B cell (primary cell): ENCODE measurements around the gene SLC25A34. TPM values are rescaled to one million over a fixed set of nuclear protein-coding genes. Genes with fewer than 3 reads are reported as not detected.

Experiments used
- ATAC-seq: fragments of 200-7000 bp; cut with Tn5 transposase; one replicate; pipeline ENCODE4 v1.10.0; 2021; ENCODE audit warnings: low read depth, mild to moderate bottlenecking, moderate number of reproducible peaks, moderate library complexity
- CTCF ChIA-PET: fragments of 350-600 bp; sonication (Branson Sonifier 250); formaldehyde crosslinking; loops from one replicate; lab custom pipeline; 2021; ENCODE audit warnings: antibody characterized with exemption, inconsistent platforms; lab: Charles Lee
- POLR2A ChIA-PET: fragments of 350-600 bp; sonication (Branson Sonifier 250); formaldehyde crosslinking; loops from one replicate; lab custom pipeline; 2021; ENCODE audit warnings: antibody characterized with exemption; lab: Charles Lee
- DNase-seq: peaks from one replicate; pipeline ENCODE4 v3.0.0; 2013
- H2AFZ ChIP-seq: 2 replicates; pipeline ENCODE4 v1.6.1; 2012; ENCODE audit warnings: mild to moderate bottlenecking, low read depth, low read length; ENCODE audit not compliant: insufficient read depth, poor library complexity, severe bottlenecking
- H3K27ac ChIP-seq, 2 donors: 1 replicate in 1 of 2; 2 replicates in 1 of 2; pipeline ENCODE4 v1.5.1; 2012 to 2013; ENCODE audit warnings: low read length in 2 of 2, mild to moderate bottlenecking in 2 of 2, moderate library complexity in 1 of 2
- H3K27me3 ChIP-seq, 4 experiments: fragments of 200-600 bp in 1 of 4; sonication (generic) in 1 of 4; replicated peaks in 1 of 4; 1 replicate in 2 of 4; 2 replicates in 2 of 4; pipeline versions ENCODE4 v1.6.1 to v1.7.0; 2013 to 2016; ENCODE audit warnings: low read length in 3 of 4, mild to moderate bottlenecking in 2 of 4, mixed read lengths in 1 of 4, moderate library complexity in 1 of 4; ENCODE audit not compliant: insufficient read depth in 4 of 4, control insufficient read depth in 3 of 4; ENCODE audit errors: control extremely low read depth in 1 of 4
- H3K36me3 ChIP-seq, 2 experiments: replicated peaks in 1 of 2; 1 replicate in 1 of 2; 2 replicates in 1 of 2; pipeline versions ENCODE4 v1.6.1 to v1.7.1; 2013; ENCODE audit warnings: low read length in 1 of 2; ENCODE audit not compliant: insufficient read depth in 2 of 2, control insufficient read depth in 1 of 2; ENCODE audit errors: control extremely low read depth in 1 of 2, extremely low read depth in 1 of 2
- H3K4me1 ChIP-seq, 2 donors: fragments of 200-600 bp in 1 of 2; sonication (generic) in 1 of 2; 1 replicate in 1 of 2; 2 replicates in 1 of 2; pipeline versions ENCODE4 v1.5.1 to v1.6.1; 2013 to 2017; ENCODE audit warnings: low read length in 2 of 2; ENCODE audit not compliant: control insufficient read depth in 2 of 2, insufficient read depth in 2 of 2
- H3K4me2 ChIP-seq: replicated peaks from 2 replicates; pipeline ENCODE3; 2012; ENCODE audit warnings: mild to moderate bottlenecking, low read depth, low read length; ENCODE audit not compliant: poor library complexity, severe bottlenecking
- H3K4me3 ChIP-seq, 5 experiments: fragments of 200-600 bp in 1 of 5; sonication (generic) in 1 of 5; 1 replicate in 3 of 5; 2 replicates in 2 of 5; pipeline versions ENCODE4 v1.5.1 to v1.7.0; 2011 to 2016; ENCODE audit warnings: low read length in 4 of 5, mild to moderate bottlenecking in 4 of 5, low read depth in 2 of 5, control low read depth in 1 of 5, moderate library complexity in 1 of 5; ENCODE audit not compliant: insufficient read depth in 1 of 5; ENCODE audit errors: control extremely low read depth in 1 of 5, extremely low read depth in 1 of 5
- H3K79me2 ChIP-seq: fragments of 200-600 bp; sonication (generic); one replicate; pipeline ENCODE4 v1.6.0; 2016; ENCODE audit warnings: low read length; ENCODE audit not compliant: control insufficient read depth, insufficient read depth
- H3K9ac ChIP-seq: fragments of 200-600 bp; sonication (generic); 2 replicates; pipeline ENCODE4 v1.6.1; 2017; ENCODE audit warnings: mild to moderate bottlenecking, low read length, moderate library complexity
- H3K9me3 ChIP-seq, 3 donors: one replicate each; pipeline versions ENCODE4 v1.6.1 to v1.7.1; 2013; ENCODE audit warnings: low read length in 2 of 3; ENCODE audit not compliant: control insufficient read depth in 2 of 3, insufficient read depth in 1 of 3; ENCODE audit errors: control extremely low read depth in 1 of 3
- H4K20me1 ChIP-seq: 2 replicates; pipeline ENCODE4 v1.6.0; 2012; ENCODE audit warnings: mild to moderate bottlenecking, low read length; ENCODE audit not compliant: insufficient read depth, control insufficient read depth, poor library complexity, severe bottlenecking
- H3K27ac Mint-ChIP-seq: one replicate; pipeline ENCODE4 v1.8.0; 2021; ENCODE audit warnings: mixed read lengths
- H3K27me3 Mint-ChIP-seq: one replicate; pipeline ENCODE4 v1.8.0; 2021; ENCODE audit warnings: mixed read lengths
- H3K4me1 Mint-ChIP-seq: one replicate; pipeline ENCODE4 v1.8.0; 2021; ENCODE audit warnings: mixed read lengths
- H3K4me3 Mint-ChIP-seq: one replicate; pipeline ENCODE4 v1.8.0; 2021; ENCODE audit warnings: mixed read lengths
- H3K9me3 Mint-ChIP-seq: one replicate; pipeline ENCODE4 v1.8.0; 2022; ENCODE audit warnings: mixed read lengths; ENCODE audit not compliant: insufficient read depth
- EZH2 ChIP-seq: IDR thresholded peaks from 2 replicates; pipeline ENCODE4 v1.6.1; 2012; ENCODE audit warnings: borderline replicate concordance, low read depth, mild to moderate bottlenecking, moderate library complexity, low read length; ENCODE audit not compliant: insufficient read depth, poor library complexity, severe bottlenecking
- WGBS: methylation state at CpG from one replicate; pipeline ENCODE4 v1.1.5; 2013; ENCODE audit warnings: missing lambda C conversion rate; ENCODE audit not compliant: insufficient coverage; 5-methylcytosine and 5-hydroxymethylcytosine counted together
- intact Hi-C: fragments of 100-400 bp; cut with micrococcal nuclease; formaldehyde crosslinking; loops from one replicate; pipeline ENCODE4 v1.10.0; 2022
- polyA plus RNA-seq: library from polyadenylated mRNA; depleted of rRNA; stranded (reverse); fragments of >200 nt; gene quantifications from 2 replicates; pipeline ENCODE4 v1.2.3, GENCODE V29; 2012
- total RNA-seq, 2 donors: library from RNA; stranded (reverse); fragments of 120-200 nt in 1 of 2; gene quantifications; 1 replicate in 1 of 2; 2 replicates in 1 of 2; pipeline versions ENCODE4 v1.2.3 to v1.2.4, GENCODE V29; 2013 to 2022
- TF ChIP-seq, protein P1 (sequence below): fragments of 200-600 bp; IDR thresholded peaks from one replicate; pipeline ENCODE4 v1.8.0; 2022; ENCODE audit warnings: antibody characterized with exemption, mild to moderate bottlenecking

The SLC25A34 gene
- total and polyA plus RNA-seq, 2 donors (not counting 1 experiment from before 2014, with no cell fraction given): 4.6 to 5.4 TPM

GRCh38 chr1:15734901-15735300 lies 1.2 kb upstream of the SLC25A34 start:
- H3K27ac ChIP-seq: no peak overlapping the region
- Mint-ChIP-seq H3K9me3 (no peaks in the 10 kb centered on the region), H3K4me1 (no peaks in the 10 kb centered on the region), H3K4me3 (no peak overlapping the region), H3K27me3 (no peaks in the 10 kb centered on the region), H3K27ac (no peak overlapping the region)
- DNase-seq (no peak), ATAC-seq (no peak)
- H3K36me3 ChIP-seq: peaks cover 0 to 43% of the 10 kb centered on the region in 2 experiments
- intact Hi-C loops: no loop called here
- no peaks in the 10 kb centered on the region for H3K9me3 ChIP-seq
- H4K20me1 ChIP-seq: no peaks in the 10 kb centered on the region
- H3K9ac ChIP-seq: no peak overlapping the region
- H3K4me3 ChIP-seq: no peak overlapping the region
- H3K27me3 ChIP-seq: no peaks in the 10 kb centered on the region
- no peak for TF ChIP-seq EZH2
- TF ChIP-seq, protein P1, sequence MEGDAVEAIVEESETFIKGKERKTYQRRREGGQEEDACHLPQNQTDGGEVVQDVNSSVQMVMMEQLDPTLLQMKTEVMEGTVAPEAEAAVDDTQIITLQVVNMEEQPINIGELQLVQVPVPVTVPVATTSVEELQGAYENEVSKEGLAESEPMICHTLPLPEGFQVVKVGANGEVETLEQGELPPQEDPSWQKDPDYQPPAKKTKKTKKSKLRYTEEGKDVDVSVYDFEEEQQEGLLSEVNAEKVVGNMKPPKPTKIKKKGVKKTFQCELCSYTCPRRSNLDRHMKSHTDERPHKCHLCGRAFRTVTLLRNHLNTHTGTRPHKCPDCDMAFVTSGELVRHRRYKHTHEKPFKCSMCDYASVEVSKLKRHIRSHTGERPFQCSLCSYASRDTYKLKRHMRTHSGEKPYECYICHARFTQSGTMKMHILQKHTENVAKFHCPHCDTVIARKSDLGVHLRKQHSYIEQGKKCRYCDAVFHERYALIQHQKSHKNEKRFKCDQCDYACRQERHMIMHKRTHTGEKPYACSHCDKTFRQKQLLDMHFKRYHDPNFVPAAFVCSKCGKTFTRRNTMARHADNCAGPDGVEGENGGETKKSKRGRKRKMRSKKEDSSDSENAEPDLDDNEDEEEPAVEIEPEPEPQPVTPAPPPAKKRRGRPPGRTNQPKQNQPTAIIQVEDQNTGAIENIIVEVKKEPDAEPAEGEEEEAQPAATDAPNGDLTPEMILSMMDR: no peak
- H3K4me2 ChIP-seq: no peak overlapping the region
- no peak overlapping the region for H2AFZ ChIP-seq
- ChIA-PET POLR2A (no interaction called here), CTCF (no interaction called here)
- H3K79me2 ChIP-seq: no peaks in the 10 kb centered on the region
- WGBS: 97% methylated on average over 17 of the region's 17 CpGs
- H3K4me1 ChIP-seq: peaks cover 0 to 3% of the 10 kb centered on the region in 2 donors

GRCh38 chr1:15735304-15736037 lies 587 bp upstream of the SLC25A34 start:
- POLR2A ChIA-PET: interaction anchor here (0.7 kb wide), 2 partner anchors 519 to 991 kb away, joined by 3 read pairs; no protein-coding TSS in a partner anchor
- Histone ChIP-seq H3K4me1 (peaks cover 0 to 3% of the 10 kb centered on the region in 2 donors), H3K27me3 (no peaks in the 10 kb centered on the region), H3K4me2 (no peak overlapping the region), H3K9me3 (no peaks in the 10 kb centered on the region), H3K9ac (no peak overlapping the region), H3K4me3 (no peak overlapping the region), H3K27ac (no peak overlapping the region), H3K79me2 (no peaks in the 10 kb centered on the region), H2AFZ (no peak overlapping the region), H4K20me1 (no peaks in the 10 kb centered on the region), H3K36me3 (peaks cover 0 to 41% of the 10 kb centered on the region in 2 experiments)
- H3K27ac Mint-ChIP-seq: peak overlapping the region; percentile 53
- DNase-seq: peak; percentile 42
- no peaks in the 10 kb centered on the region for H3K4me1 Mint-ChIP-seq
- no peak overlapping the region for H3K4me3 Mint-ChIP-seq
- intact Hi-C loops: no loop called here
- ATAC-seq: peak; percentile 44
- no peaks in the 10 kb centered on the region for H3K9me3 Mint-ChIP-seq
- H3K27me3 Mint-ChIP-seq: no peaks in the 10 kb centered on the region
- WGBS: 65% methylated on average over 6 of the region's 12 CpGs
- TF ChIP-seq, protein P1: no peak
- no peak for TF ChIP-seq EZH2
- CTCF ChIA-PET: no interaction called here
